H1 (cell line): ENCODE measurements around the gene HADH. TPM values are rescaled to one million over a fixed set of nuclear protein-coding genes. Genes with fewer than 3 reads are reported as not detected.

ENCODE experiments used
- CTCF ChIA-PET: fragments of 300-600 bp; sonication (Branson Sonifier 250); formaldehyde crosslinking; loops from one replicate; lab custom pipeline; 2021; ENCODE audit not compliant: partially characterized antibody; lab: Charles Lee
- POLR2A ChIA-PET: fragments of 300-600 bp; sonication (Branson Sonifier 250); formaldehyde crosslinking; loops from one replicate; lab custom pipeline; 2021; ENCODE audit warnings: inconsistent platforms; ENCODE audit not compliant: partially characterized antibody; lab: Charles Lee
- DNase-seq, 2 experiments: peaks; one replicate each; pipeline versions ENCODE4 v3.0.0 to v3.0.0-alpha.2; 2010 to 2022; ENCODE audit warnings: low spot score in 2 of 2, low read depth in 1 of 2, mixed read lengths in 1 of 2
- FAIRE-seq: peaks from 2 replicates; lab custom pipeline; 2011; peaks lifted over from hg19 to GRCh38; lab: Jason Lieb, UNC
- H2AFZ ChIP-seq: 2 replicates; pipeline ENCODE4 v1.8.1; 2012; ENCODE audit warnings: low read length, inconsistent platforms
- H2AK5ac ChIP-seq: 2 replicates; pipeline ENCODE4 v1.6.1; 2013; ENCODE audit warnings: low read depth, low read length
- H2BK120ac ChIP-seq: replicated peaks from 2 replicates; pipeline ENCODE3; 2013; ENCODE audit warnings: low read depth, low read length, inconsistent platforms
- H2BK12ac ChIP-seq: 2 replicates; pipeline ENCODE4 v1.6.1; 2013; ENCODE audit warnings: low read depth, low read length
- H2BK15ac ChIP-seq: 2 replicates; pipeline ENCODE4 v1.6.1; 2013; ENCODE audit warnings: low read length
- H2BK20ac ChIP-seq: 2 replicates; pipeline ENCODE4 v1.6.1; 2013; ENCODE audit warnings: low read length
- H2BK5ac ChIP-seq: 2 replicates; pipeline ENCODE4 v1.6.1; 2013; ENCODE audit warnings: low read depth, low read length
- H3K14ac ChIP-seq: 2 replicates; pipeline ENCODE4 v1.6.1; 2013; ENCODE audit warnings: inconsistent platforms; ENCODE audit not compliant: insufficient read length
- H3K18ac ChIP-seq: 2 replicates; pipeline ENCODE4 v1.6.1; 2013; ENCODE audit warnings: low read length; ENCODE audit errors: extremely low read depth
- H3K23ac ChIP-seq: 2 replicates; pipeline ENCODE4 v1.6.1; 2013; ENCODE audit warnings: inconsistent platforms; ENCODE audit not compliant: insufficient read length
- H3K23me2 ChIP-seq: 2 replicates; pipeline ENCODE4 v1.6.1; 2013; ENCODE audit warnings: low read depth, low read length
- H3K27ac ChIP-seq: 2 replicates; pipeline ENCODE4 v1.6.1; 2011; ENCODE audit warnings: low read depth, low read length, inconsistent platforms
- H3K27me3 ChIP-seq, 4 experiments: replicated peaks in 1 of 4; 1 replicate in 1 of 4; 2 replicates in 3 of 4; pipeline versions ENCODE4 v1.6.1 to v1.8.1; 2011 to 2013; ENCODE audit warnings: low read length in 3 of 4, mild to moderate bottlenecking in 3 of 4, inconsistent platforms in 2 of 4, mixed read lengths in 2 of 4, moderate library complexity in 1 of 4; ENCODE audit not compliant: control insufficient read depth in 3 of 4, insufficient read depth in 3 of 4; ENCODE audit errors: extremely low read depth in 1 of 4
- H3K36me3 ChIP-seq, 4 experiments: 2 replicates each; pipeline versions ENCODE4 v1.6.1 to v1.8.1; 2011 to 2013; ENCODE audit warnings: mild to moderate bottlenecking in 4 of 4, low read length in 3 of 4, moderate library complexity in 2 of 4, control low read depth in 1 of 4, inconsistent platforms in 1 of 4; ENCODE audit not compliant: insufficient read depth in 4 of 4, control insufficient read depth in 2 of 4
- H3K4ac ChIP-seq: replicated peaks from 2 replicates; pipeline ENCODE3; 2013; ENCODE audit warnings: low read length, low read depth, mixed read lengths, inconsistent platforms; ENCODE audit not compliant: insufficient read length
- H3K4me1 ChIP-seq, 4 experiments: replicated peaks in 1 of 4; 1 replicate in 1 of 4; 2 replicates in 3 of 4; pipeline versions ENCODE4 v1.6.1 to v1.8.1; 2011 to 2013; ENCODE audit warnings: low read length in 3 of 4, inconsistent platforms in 2 of 4, mixed read lengths in 1 of 4; ENCODE audit not compliant: insufficient read depth in 4 of 4, control insufficient read depth in 3 of 4
- H3K4me2 ChIP-seq, 2 experiments: 2 replicates each; pipeline versions ENCODE4 v1.6.1 to v1.8.1; 2011 to 2013; ENCODE audit warnings: low read depth in 2 of 2, low read length in 2 of 2, control low read depth in 1 of 2, inconsistent platforms in 1 of 2, mild to moderate bottlenecking in 1 of 2; ENCODE audit not compliant: insufficient read depth in 1 of 2
- H3K4me3 ChIP-seq, 4 experiments: fragments of 200-600, 300-600 bp in 1 of 4; sonication (generic), shearing (Covaris generic), sonication (Bioruptor Twin) in 1 of 4; 2 replicates each; pipeline versions ENCODE4 v1.5.1 to v1.8.1; 2011 to 2016; ENCODE audit warnings: low read length in 4 of 4, low read depth in 3 of 4, control low read depth in 2 of 4, inconsistent platforms in 2 of 4, mild to moderate bottlenecking in 2 of 4, mixed read lengths in 1 of 4, moderate library complexity in 1 of 4; ENCODE audit not compliant: insufficient read depth in 2 of 4; ENCODE audit errors: extremely low read depth in 1 of 4
- H3K56ac ChIP-seq: replicated peaks from 2 replicates; pipeline ENCODE3; 2013; ENCODE audit warnings: low read depth, mild to moderate bottlenecking, mixed read lengths, low read length, inconsistent platforms; ENCODE audit not compliant: insufficient read length
- H3K79me1 ChIP-seq: 2 replicates; pipeline ENCODE4 v1.6.1; 2013; ENCODE audit warnings: low read depth, low read length, control low read depth
- H3K79me2 ChIP-seq, 2 experiments: 2 replicates each; pipeline versions ENCODE4 v1.6.1 to v1.8.1; 2012 to 2013; ENCODE audit warnings: low read length in 2 of 2, mild to moderate bottlenecking in 2 of 2, inconsistent platforms in 1 of 2; ENCODE audit not compliant: insufficient read depth in 2 of 2, control insufficient read depth in 1 of 2
- H3K9ac ChIP-seq, 4 experiments: replicated peaks in 1 of 4; 1 replicate in 1 of 4; 2 replicates in 3 of 4; pipeline versions ENCODE4 v1.6.1 to v1.8.1; 2011 to 2013; ENCODE audit warnings: low read depth in 3 of 4, low read length in 3 of 4, control low read depth in 2 of 4, mild to moderate bottlenecking in 2 of 4, moderate library complexity in 2 of 4, inconsistent platforms in 1 of 4; ENCODE audit errors: extremely low read depth in 1 of 4
- H3K9me3 ChIP-seq, 2 experiments: 2 replicates each; pipeline versions ENCODE4 v1.6.1 to v1.8.1; 2012 to 2013; ENCODE audit warnings: mild to moderate bottlenecking in 2 of 2, moderate library complexity in 2 of 2, control low read depth in 1 of 2, inconsistent platforms in 1 of 2, low read depth in 1 of 2, low read length in 1 of 2, mixed read lengths in 1 of 2; ENCODE audit not compliant: insufficient read depth in 2 of 2
- H4K20me1 ChIP-seq, 2 experiments: replicated peaks in 1 of 2; 2 replicates each; pipeline versions ENCODE3 to v1.8.1; 2011 to 2013; ENCODE audit warnings: inconsistent platforms in 2 of 2, low read length in 2 of 2, mild to moderate bottlenecking in 1 of 2; ENCODE audit not compliant: insufficient read depth in 2 of 2, control insufficient read depth in 1 of 2
- H4K5ac ChIP-seq: 2 replicates; pipeline ENCODE4 v1.6.1; 2013; ENCODE audit warnings: low read length, low read depth, mixed read lengths, inconsistent platforms; ENCODE audit not compliant: insufficient read length
- H4K8ac ChIP-seq: 2 replicates; pipeline ENCODE4 v1.8.0; 2013; ENCODE audit warnings: mild to moderate bottlenecking, moderate library complexity, low read length, inconsistent platforms; ENCODE audit not compliant: insufficient read depth; ENCODE audit errors: extremely low read depth
- H4K91ac ChIP-seq: replicated peaks from 2 replicates; pipeline ENCODE3; 2013; ENCODE audit warnings: low read length, mixed read lengths, inconsistent platforms; ENCODE audit not compliant: insufficient read length
- ASH2L ChIP-seq: fragments of 200-600, 300-600 bp; sonication (generic); IDR thresholded peaks from one replicate; pipeline ENCODE4 v1.7.1; 2017; ENCODE audit warnings: low read length
- BRCA1 ChIP-seq: IDR thresholded peaks from 2 replicates; pipeline ENCODE4 v1.6.1; 2012; ENCODE audit warnings: low read depth, low read length, improper control_type of control experiment
- CBX5 ChIP-seq: fragments of 300-800, 300-1000 bp; sonication (generic); IDR thresholded peaks from 2 replicates; pipeline ENCODE4 v1.7.1; 2016; ENCODE audit warnings: antibody characterized with exemption, low read length, low read depth
- CREB1 ChIP-seq: IDR thresholded peaks from 2 replicates; pipeline ENCODE4 v1.6.1; 2012; ENCODE audit warnings: inconsistent platforms
- CTBP2 ChIP-seq: IDR thresholded peaks from 2 replicates; pipeline ENCODE4 v1.7.0; 2011; ENCODE audit warnings: borderline replicate concordance, mild to moderate bottlenecking, moderate library complexity, mixed read lengths, low read length; ENCODE audit not compliant: insufficient read depth, insufficient read length
- KDM1A ChIP-seq: fragments of 200-600, 300-600 bp; sonication (generic); IDR thresholded peaks from 2 replicates; pipeline ENCODE4 v1.7.1; 2016; ENCODE audit warnings: mild to moderate bottlenecking, low read length, borderline replicate concordance
- RXRA ChIP-seq: IDR thresholded peaks from 2 replicates; pipeline ENCODE4 v1.6.1; 2011; ENCODE audit warnings: low read depth, mild to moderate bottlenecking, low read length, moderate library complexity; ENCODE audit not compliant: insufficient read depth
- SIRT6 ChIP-seq: IDR thresholded peaks from one replicate; pipeline ENCODE4 v1.7.1; 2012; ENCODE audit warnings: low read length, inconsistent platforms
- SP1 ChIP-seq: IDR thresholded peaks from 2 replicates; pipeline ENCODE4 v1.6.1; 2011; ENCODE audit warnings: low read depth, low read length
- SP4 ChIP-seq: IDR thresholded peaks from 2 replicates; pipeline ENCODE4 v1.6.1; 2012; ENCODE audit warnings: low read length, inconsistent platforms
- TAF1 ChIP-seq: IDR thresholded peaks from 2 replicates; pipeline ENCODE4 v1.6.1; 2011; ENCODE audit warnings: mild to moderate bottlenecking, low read depth, low read length
- YY1 ChIP-seq: IDR thresholded peaks from 2 replicates; pipeline ENCODE4 v1.6.1; 2011; ENCODE audit warnings: low read depth, mild to moderate bottlenecking, low read length
- ZNF274 ChIP-seq: IDR thresholded peaks from 2 replicates; pipeline ENCODE4 v1.7.0; 2012; ENCODE audit warnings: low read length, borderline replicate concordance; ENCODE audit errors: extremely low read depth
- WGBS, 2 experiments: shearing (Covaris generic) in 1 of 2; methylation state at CpG; one replicate each; pipeline versions ENCODE4 v1.1.6 to v1.1.7; 2013 to 2015; ENCODE audit warnings: low lambda C conversion rate in 2 of 2, mixed read lengths in 2 of 2, inconsistent platforms in 1 of 2, low coverage in 1 of 2, missing lambda C conversion rate in 1 of 2; ENCODE audit not compliant: insufficient replicate concordance in 2 of 2, insufficient coverage in 1 of 2, insufficient read length in 1 of 2; ENCODE audit errors: extremely low coverage in 1 of 2, missing lambda C conversion rate in 1 of 2; 5-methylcytosine and 5-hydroxymethylcytosine counted together
- polyA plus RNA-seq, 7 experiments: library from polyadenylated mRNA; depleted of rRNA in 3 of 7; stranded (reverse) in 5 of 7; unstranded in 2 of 7; fragments of >200 nt in 5 of 7; fragments of 200-250 nt in 2 of 7; gene quantifications; 1 replicate in 5 of 7; 2 replicates in 1 of 7; 4 replicates in 1 of 7; pipeline versions ENCODE4 v1.2.1 to v1.2.3, GENCODE V29; 2011 to 2013; ENCODE audit warnings: missing spikeins in 2 of 7, mixed read lengths in 2 of 7
- total RNA-seq: library from RNA; stranded (reverse); fragmentation: NEBNext Ultra II Directional; extraction: Animal tissue kit (Norgen Biotek cat#: 25700); gene quantifications from 2 replicates; pipeline ENCODE4 v1.2.1, GENCODE V29; 2021

HADH gene
- total and polyA plus RNA-seq, 2 of the 8 experiments (the other 6 are each of a cell fraction or from before 2014, with no cell fraction given): 47.5 to 54.4 TPM

- CTCF ChIA-PET: interaction anchor here (2.0 kb wide), 1 partner anchor 59 kb away, joined by 6 read pairs; no protein-coding TSS in a partner anchor
- no peak for FAIRE-seq
- no peaks in the 10 kb centered on the region for H3K23me2 ChIP-seq
Observed at GRCh38 chr4:108078024-108078733, 88.5 kb downstream of the HADH start.

More at GRCh38 chr4:108078024-108078733, 88.5 kb downstream of the HADH start:
- no peak overlapping the region for H3K56ac ChIP-seq
- H4K20me1 ChIP-seq: no peaks in the 10 kb centered on the region
- H3K14ac ChIP-seq: no peak overlapping the region
- no peaks in the 10 kb centered on the region for H3K79me1 ChIP-seq
- H2AK5ac ChIP-seq: no peak overlapping the region
- H3K4ac ChIP-seq: no peak overlapping the region
- H3K9ac ChIP-seq: no peak overlapping the region
- H3K27ac ChIP-seq: no peak overlapping the region
- H2BK5ac ChIP-seq: no peak overlapping the region
- no peak for DNase-seq
- no peaks in the 10 kb centered on the region for H3K4me1 ChIP-seq
- no peaks in the 10 kb centered on the region; a peak in 1 of 8 replicates for H3K36me3 ChIP-seq
- WGBS, 2 experiments: 75% methylated on average over 5 of the region's 5 CpGs; no CpG with 5 or more reads in 1 of the 2 experiments
- no peak overlapping the region for H3K4me3 ChIP-seq
- H2BK12ac ChIP-seq: no peak overlapping the region
- no peak overlapping the region for H3K4me2 ChIP-seq
- H3K79me2 ChIP-seq: no peaks in the 10 kb centered on the region
- H2BK15ac ChIP-seq: no peak overlapping the region
- no peak overlapping the region for H3K18ac ChIP-seq
- no peak overlapping the region for H2BK20ac ChIP-seq
- no peak for TF ChIP-seq SP1
- TF ChIP-seq CTBP2: no peak
- TF ChIP-seq CBX5: no peak
- TF ChIP-seq ASH2L: no peak
- TF ChIP-seq TAF1: no peak
- TF ChIP-seq KDM1A: no peak
- no peak for TF ChIP-seq YY1
- TF ChIP-seq CREB1: no peak
- no peak for TF ChIP-seq SIRT6
- TF ChIP-seq ZNF274: no peak
- no peak for TF ChIP-seq BRCA1
- TF ChIP-seq SP4: no peak
- no peak for TF ChIP-seq RXRA
- TF ChIP-seq, all 59 proteins: peak for 0
- Histone ChIP-seq H3K9me3 (no peaks in the 10 kb centered on the region; a peak in 1 of 4 replicates), H3K27me3 (no peaks in the 10 kb centered on the region), H2AFZ (no peak overlapping the region), H4K5ac (no peak overlapping the region), H2BK120ac (no peak overlapping the region), H4K8ac (no peak overlapping the region), H3K23ac (no peak overlapping the region), H4K91ac (no peak overlapping the region)
- POLR2A ChIA-PET: no interaction called here
